KG1 (cell line): ENCODE data around the gene LINGO4.
"Not testable (repeated sequence)": the region's sequence is repeated elsewhere in the genome, so short reads cannot be mapped to it uniquely, and the experiment has no call there.

ENCODE experiments used
- DNase-seq: peaks from one replicate; lab custom pipeline; 2025; lab: John Stamatoyannopoulos, UW

The LINGO4 gene

DNA sequence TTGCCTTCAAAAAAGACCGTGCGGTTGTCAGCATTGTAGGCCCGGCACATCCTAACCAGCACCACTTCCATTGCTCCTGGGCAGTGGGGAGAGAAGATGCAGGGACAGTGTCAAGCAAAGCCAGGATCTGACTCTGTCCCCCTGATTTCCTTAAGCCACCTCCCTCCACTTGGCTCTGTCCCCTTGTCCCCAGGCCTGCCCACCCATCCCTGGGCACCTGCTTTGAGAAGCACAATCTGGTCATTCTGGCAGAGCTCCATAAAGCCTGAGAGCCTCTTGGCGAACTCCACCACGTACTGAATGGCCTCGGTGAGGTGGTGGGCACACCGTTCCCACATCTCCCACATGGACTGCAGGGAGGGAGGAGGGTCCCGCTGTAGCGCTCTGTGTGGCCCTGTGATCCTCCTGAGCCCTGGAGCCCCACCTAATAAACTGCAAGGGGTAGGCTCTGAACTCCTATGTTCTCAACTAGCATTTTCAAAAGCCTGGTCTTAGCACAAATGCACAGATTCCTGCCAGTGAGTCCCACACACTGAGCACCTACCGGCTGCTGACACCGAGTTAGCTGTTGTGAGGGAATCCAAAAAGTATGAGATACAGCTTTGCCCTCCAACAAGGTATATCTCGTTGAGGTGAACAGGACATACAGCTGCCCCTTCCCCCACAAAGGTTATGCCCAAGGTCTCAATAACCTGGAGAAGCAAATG is 8.2 kb upstream of the LINGO4 start:
- DNase-seq, result no peak

DNA sequence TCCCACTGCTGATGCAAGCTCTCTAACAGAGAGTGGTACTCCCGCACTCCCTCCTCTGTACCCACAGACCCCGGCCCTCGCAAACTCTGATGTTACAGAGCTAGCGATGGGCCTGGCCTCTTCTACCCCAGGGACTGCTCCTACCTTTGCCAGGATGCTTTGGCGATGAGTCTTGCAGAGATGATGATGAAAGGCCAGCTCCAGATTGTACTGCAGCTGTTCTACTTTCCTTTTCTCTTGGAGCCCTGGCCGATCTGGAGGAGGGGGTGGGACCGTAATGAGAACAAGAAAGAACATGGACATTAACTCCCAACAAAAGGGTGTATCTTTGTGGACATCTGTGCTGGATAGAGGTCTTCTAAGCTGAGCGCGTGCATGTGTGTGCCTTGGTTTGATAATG is 6.0 kb upstream of the LINGO4 start:
- no peak for DNase-seq

DNA sequence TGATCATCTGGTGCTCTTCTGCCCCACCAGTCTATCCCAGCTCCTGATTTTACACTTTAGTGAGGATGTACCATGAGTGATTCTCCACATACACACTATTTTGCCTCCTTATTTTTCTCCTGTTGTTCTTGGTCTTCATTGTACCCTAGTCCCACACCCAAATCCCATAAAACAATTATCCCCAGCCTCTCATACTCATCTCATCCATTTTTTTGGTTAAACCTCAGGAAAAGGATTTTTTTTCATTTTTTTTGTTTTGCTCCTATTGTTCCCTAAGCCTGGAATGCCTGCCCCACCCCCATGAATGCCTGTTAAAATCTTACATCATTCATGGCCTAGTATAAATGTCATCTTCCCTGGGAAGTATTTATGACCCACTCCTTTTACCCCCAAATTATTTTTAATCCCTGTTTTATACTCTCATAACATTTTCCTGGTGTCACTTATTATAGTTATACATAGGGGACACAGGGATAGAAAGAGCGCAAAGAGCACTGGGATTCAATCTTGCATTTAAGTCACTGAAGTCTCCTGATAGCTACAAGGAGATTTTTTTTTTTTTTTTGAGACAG is 4.9 kb upstream of the LINGO4 start:
- DNase-seq, result no peak

DNA sequence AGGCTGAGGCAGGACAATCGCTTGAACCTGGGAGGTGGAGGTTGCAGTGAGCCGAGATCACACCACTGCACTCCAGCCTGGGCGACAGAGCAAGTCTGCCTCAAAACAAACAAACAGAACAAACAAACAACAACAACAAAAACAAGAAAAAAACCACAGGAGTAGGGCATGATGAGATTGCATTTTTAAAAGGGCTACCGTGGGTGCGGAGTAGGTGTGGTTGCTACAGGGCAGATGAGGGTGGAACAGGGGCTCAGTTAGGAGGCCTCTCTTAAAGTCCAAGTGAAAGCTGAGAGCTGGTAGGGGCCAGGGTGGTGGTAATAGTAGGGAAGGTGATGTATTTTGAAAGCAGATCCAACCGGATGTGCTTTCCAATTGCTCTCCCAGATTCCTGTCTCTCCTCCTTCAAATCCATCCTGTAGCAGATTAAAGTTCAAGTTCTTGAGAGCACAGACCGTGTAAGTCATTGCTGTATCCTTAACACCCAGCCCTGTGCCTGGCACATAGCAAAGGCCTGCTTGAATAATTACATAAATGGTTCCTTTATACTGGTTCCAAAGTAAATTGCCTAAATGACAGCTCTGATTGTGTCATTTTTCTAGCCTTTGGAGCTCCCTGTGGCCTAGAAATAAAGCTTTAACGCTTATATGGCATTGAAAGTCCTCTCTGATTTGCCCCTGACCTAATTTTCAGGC is 4.2 kb upstream of the LINGO4 start:
- no peak for DNase-seq

DNA sequence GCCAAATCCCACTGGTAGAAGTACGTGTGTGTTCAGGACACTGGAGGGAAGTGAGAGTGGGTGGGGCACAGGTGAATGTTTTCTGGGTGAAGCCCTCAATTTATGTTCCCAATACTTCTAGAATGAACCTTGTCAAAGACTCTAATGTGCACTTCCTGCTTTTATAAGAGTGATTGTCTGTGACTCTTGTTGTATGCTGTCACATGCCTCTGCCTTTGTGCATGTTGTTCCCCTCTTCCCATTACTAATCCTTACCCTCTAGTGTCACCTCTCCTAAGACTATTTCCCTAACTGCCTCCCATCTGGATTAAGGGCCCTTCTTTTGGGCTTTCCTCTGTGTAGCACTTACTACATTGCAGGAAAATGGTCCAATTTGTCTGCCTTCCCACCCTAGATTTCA is 2.5 kb upstream of the LINGO4 start:
- DNase-seq, result no peak

DNA sequence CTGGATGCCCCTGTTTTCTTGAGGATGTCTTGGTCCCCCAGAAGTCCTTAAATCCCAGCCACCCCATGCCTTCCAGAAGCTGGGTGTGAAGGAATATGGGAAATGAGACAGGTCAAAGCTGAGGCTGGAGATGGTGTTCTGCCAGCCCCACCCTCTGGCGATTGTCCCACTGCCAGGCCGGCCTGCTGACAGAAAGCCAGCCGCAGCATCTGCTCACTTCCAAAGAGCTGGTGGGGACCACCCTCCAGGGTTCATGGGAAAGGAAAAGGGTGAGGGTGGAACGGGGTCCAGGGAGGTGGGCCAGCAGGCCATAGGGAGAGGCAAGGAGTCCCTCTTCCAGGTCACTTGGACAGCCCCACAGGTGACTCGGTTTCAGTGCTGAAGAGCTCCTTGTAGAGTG is 1.9 kb upstream of the LINGO4 start:
- DNase-seq, result no peak

DNA sequence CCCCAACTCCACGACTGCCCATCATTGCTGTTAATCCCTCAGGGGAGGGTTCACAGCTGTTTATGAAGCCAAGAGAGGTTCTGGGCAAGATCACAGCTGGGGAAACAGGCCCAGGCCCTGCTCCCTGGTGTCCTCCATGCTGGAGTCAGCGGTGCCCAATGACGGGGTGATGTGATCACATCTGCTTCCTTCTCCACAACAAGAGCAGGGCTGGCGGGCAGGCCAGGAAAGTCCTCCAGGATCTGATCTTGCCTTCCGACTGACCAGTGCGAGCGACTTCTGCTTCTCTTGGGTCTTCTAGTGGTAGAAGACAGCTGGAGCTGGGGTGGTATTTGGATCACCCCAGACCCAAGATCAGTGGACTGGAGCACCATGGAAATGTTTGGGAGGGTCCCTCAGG is 951 bp upstream of the LINGO4 start:
- no peak for DNase-seq

DNA sequence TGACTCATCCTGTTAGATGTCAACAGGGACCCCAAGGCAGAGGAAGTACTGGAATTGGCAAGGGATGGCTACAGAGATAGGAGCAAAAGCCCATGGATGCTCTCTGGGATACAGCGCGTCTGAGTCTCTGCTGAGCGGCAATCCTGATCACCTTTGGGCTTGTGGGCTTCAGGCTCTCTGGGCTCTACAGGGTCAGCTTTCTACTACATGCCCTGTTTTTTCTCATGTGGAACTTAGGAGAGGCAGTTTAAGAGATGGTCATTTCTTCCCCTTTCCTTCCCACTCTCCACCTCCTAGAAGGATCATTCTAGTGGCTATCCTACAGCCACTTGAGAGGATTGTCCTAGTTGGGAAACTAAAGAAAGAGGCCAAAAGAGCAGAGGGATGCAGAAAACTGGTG is 1.3 kb downstream of the LINGO4 start:
- DNase-seq, result no peak

DNA sequence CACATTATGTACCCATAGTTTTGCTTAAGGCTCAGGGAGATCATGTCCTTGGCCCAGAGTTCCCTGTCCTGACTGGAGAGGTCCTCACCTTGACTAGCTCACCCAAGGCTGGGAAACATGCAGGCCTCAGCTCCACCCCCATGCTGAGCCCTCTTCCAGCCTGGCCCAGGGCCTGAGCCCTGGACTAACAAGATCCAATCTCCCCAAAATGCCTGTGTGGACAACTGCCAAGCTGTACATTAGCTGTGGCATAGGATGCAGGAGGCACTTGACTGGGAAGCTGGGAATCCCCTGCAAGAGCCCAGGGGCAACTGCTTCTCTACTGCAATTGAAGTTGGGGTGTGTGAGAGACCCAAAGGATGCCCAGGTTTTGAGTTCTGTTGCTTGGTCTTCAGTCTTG is 2.1 kb downstream of the LINGO4 start:
- no peak for DNase-seq

DNA sequence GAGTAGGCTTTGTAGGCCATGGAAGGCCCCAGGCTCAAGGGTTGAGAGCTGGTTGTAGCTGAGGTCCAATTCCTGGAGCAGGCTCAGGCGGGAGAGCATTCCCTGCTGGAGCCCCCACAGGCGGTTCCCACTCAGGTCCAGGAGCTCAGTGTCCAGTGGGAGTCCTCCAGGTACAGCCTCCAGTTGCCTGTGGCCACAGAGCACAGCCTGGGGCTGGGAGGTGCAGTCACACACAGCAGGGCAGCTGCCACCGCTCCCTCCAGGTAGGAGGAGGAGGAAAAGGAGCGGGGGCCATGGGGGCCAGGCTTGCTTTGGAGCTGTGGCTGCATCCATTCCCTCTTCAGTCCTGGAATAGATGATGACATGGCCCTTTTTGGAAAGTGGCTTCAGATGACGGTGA is 2.8 kb downstream of the LINGO4 start:
- no peak for DNase-seq

DNA sequence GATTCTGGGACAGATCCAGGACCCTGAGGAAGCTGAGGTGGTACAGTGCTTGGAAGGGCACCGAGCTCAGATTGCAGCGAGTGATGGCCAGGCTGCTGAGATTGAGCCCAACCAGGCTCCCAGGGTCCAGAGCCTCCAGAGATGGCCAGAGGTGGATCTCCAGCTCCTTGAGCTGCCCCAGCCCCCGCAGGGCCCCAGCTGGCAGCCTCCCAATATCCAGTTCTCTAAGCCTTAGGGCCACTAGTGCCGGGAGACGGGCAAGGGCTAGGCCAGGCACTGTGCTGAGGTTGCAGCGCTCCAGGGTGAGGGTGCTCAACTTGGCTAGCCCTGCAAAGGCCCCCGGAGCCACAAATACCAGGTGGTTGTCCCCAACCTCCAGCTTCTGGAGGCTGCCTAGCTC is 3.4 kb downstream of the LINGO4 start:
- no peak for DNase-seq

DNA sequence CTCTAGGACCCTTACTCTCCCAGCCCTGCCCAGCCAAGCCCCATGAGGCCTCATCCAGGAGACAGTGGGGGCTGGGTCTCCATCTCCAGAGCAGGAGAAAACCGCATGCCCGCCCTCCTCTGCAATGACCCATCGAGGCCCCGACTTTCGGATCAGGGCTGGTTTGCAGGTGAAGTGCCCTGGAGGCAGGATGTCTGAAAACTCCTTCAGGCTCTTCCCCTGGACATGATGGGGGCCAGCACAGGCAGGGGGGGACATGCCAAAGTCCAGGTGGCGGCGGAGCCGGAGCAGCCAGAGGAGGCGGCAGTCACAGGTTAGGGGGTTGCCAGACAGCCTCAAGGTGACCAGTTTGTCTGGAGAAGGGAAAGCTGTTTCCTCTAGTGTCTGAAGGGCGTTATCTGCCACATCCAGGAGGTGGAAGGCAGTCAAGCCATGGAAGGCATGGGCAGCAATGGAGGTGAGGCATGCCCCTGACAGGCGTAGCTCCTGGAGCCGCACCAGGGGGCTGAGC is 3.9 kb downstream of the LINGO4 start:
- DNase-seq, result no peak

DNA sequence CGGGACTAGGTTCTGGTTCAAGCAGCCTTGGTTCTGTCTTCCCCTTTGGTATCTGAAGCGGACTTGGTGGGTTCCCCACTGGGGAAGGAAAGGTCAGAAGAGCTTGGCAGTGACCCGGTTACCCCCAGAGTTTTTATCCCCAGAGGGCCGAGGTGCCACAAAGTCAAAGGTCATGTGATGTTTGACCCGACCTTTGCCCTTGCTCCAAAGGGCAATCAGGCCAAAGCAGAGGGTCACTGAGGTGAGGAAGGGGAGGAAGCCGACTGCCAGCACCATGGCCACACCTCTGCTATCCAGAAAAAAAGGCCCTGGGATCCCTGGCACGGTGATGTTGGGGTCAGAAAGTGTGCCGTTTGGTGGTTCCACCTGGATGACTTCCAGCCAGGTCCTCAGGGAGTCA is 4.4 kb downstream of the LINGO4 start:
- DNase-seq, result no peak

DNA sequence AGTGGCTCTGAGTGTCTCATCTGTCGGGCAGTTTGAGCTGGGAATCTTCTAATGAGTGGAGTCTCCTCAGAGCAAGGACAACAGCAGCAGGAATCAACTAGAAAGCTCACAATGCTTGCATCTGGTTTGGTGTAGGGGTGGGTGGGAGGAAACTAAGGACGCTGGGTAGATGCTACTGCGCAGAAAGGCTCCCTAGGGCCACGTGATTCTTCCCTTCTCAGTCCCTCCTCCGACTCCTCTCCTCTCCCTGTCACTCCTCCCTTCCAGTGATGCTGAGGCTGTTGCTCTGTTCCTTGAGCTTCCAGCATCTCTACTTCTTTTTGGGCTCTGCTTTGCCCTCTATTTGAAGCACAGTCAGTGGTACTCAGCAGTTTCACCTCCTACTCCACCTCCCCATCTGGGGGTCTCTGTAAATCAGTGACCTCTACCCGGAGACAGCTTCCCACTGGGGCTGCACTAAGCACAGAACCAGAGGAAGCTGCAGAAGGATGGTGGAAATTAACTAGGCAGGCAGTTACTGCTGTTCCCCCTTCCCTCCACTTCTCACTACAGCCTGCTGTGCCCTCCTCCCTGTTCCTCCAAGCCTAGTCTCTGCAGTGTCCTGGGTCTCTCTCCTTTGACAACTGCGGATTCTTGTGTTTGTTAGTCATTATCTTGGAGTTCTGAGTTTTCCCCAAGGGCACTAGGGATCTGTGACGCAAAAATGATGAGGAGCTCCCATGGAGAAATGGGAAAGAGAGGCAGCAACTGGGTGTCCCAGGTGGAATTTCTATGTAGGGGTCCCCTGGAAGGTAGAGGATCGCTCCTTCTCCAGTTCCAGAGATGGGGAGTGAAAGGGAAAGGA is 5.8 kb downstream of the LINGO4 start:
- no peak for DNase-seq

DNA sequence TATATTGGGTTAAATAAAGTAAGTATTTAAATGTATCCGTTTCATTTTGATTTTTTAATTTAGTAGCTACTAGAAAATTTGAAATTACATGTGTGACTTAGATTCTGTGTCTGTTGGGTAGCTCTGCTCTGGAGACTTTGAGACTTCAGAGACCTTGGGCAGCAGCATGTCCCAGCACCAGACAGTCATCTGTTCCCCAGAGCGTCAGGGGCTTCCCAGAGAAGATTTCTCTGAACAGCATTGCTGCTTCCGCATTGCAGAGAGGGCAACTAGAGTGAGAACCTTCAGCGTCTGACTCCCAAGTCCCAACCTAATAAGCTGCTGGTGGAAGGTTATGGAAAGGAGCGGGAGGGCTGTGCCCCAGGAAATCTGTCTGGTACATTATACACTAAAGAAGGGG is 6.6 kb downstream of the LINGO4 start:
- no peak for DNase-seq

DNA sequence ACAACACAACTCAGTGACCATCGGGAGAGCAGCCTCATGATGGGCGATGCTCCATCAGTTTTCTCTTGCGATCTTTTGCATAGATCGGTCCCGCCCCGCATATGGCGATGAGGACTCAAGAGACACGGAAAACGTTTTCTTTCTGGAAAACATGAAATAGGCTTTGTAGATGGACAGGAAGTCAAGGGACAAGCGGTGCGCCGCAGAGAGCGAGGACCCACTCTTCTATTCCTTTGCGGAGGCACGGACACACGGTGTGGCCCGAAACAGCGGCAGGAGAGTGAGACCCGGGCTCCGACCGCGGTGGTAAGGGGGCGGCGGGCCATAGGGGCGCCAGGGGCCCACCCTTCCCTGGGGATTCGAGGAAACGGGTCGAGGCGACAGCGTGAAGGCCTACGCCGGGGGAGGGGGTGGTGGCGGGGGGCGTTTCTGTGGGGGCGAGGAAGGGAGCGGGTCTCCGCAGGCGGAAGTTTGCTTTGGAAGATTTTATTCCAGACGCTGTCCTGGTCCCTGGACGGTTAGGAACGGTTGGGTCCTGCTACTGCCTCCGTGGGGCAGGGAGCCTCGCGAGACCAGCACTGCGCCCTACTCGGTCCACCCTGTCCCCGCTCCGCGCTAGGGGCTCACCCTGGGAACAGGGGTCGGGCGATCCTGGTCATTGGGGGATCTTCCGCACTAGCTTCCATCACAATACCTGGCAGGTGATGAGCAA is 14.1 kb downstream of the LINGO4 start:
- DNase-seq, result peak; percentile 65

DNA sequence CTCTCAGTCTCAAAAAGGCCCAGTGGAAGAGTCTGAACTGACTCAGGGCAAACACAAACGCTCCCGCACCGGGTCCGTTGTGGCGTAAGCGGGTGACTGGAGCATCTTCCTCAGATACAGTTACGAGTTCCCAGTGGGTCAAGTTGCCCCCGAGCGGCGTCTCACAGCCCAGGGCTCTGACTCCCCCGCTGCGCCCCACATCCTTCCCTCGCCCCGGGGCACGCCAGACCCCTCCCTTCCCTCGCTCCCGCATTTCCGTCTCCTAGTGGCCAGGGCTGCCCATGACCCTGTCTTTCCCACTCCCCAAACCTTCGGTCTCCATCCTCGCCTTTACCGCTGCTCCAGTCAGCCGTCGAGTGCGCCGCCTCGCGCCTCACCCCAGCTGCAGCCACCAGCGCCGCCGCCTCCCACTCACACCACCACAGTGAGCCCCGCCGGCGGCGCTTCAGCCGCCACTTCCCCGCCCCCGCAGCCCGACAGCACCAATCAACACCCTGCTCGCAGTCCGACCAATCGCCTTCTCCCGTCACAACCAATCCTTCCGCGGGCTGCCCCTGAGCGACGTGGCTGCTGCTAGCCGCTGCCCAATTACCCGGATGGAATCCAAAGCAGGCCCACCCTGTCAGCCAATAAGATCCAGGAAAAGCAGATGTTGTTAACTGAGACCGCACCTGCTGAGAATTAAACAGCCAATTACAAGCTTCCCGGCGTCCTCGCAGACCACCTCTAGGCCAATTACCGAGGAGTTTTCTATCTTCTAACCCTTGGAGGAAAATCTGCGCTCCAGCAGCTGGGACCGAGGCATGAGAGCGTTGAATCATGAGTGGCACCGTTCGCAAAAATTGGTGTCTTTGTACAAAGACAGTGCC is 14.9 kb downstream of the LINGO4 start, which contains the start of gene TDRKH:
TSS of gene TDRKH (minus strand) at position 430 of the 869 bp plus-strand sequence. CDS start 7,478 bp downstream, outside the sequence.
- DNase-seq, result peak; percentile 83

DNA sequence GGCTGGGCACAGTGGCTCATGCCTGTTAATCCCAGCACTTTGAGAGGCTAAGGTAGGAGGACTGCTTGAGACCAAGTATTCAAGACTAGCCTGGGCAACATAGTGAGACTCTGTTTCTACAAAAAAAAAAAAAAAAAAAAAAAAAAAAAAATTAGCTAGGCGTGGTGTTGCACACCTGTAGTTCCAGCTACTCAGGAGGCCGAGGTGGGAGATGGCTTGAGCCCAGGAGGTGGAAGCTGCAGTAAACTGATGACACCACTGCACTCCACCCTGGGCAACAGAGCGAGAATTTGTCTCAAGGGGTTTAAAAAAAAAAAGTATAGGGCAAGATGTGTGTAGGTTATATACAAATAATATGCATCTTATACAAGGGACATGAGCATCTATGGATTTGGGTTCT is 17.5 kb downstream of the LINGO4 start:
- no peak for DNase-seq

DNA sequence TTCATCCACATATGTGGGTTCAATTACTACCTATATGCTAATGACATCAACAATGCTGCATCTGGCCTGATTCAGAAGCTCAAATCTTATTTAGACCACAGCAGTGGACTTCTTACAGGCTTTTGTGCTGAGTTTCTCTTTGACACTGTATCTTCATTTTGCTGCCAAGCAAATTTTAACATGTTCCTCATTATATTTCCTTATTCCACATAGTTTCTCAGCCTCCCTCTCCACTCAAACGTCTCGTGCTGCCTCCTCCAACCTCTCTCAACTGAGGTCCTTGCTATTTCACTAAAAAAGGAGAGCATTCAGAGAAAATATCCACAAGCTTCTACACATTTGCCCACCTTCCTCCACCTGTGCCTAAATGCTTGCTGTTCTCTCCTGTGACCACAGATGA is 21.4 kb downstream of the LINGO4 start:
- DNase-seq, result no peak

DNA sequence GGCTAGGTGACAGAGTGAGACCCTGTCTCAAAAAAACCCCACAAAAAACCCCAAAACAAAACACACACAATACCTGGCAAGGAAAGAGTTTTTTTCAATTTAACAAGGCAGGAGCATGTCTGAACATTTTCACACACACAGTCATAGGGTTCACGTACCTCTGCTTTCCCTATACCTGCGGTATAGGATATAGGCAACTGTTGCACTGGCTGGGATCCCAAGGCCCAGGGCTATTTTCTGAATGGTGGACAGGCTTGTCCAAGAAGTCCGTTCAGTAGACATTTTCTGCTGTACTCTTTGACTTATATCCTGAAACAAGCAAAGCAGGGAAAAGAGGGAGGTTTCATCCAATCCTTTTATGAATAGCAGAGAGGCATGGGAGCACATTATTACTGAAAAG is 22.5 kb downstream of the LINGO4 start:
- DNase-seq, result no peak

DNA sequence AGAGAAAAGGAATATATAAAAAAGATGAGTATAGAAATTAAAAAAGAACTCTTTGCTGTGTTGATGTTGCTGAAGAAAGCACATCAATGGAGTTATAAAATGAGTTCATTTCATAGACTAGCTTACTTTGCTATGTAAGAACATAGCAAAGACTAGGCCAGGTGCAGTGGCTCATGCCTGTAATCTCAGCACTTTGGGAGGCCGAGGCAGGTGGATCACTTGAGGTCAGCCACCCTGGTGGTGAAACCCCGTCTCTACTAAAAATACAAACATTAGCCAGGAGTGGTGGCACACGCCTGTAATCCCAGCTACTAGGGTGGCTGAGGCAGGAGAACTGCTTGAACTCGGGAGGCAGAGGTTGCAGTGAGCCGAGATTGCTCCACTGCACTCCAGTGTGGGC is 23.2 kb downstream of the LINGO4 start:
- not testable (repeated sequence) for DNase-seq
